NCI-H1436 treated with DMSO at 0.1 percent for 48 hours (cell line): ENCODE data around the gene CRYBA2.

Source experiments
- DNase-seq: peaks from one replicate; lab custom pipeline; 2025; lab: John Stamatoyannopoulos, UW

Gene CRYBA2

DNA sequence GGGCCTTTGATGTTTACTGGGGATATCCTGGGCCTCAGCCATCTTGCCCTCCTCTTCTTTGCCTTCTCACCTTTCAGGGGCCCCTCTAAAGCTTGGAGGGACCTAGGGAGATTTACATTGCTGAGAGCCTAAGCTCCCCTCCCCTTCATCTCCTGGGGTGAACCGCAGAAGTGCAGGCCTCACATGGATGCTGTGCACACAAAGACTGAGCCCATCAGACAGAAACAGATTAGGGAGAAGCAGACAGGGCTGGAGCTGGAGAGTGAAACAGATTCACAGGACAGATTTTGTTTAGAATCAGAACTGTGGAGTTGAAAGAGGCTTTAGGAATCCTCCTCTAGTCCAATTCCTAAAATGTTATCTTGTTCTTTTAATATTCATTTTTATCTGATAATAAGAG, 37.2 kb downstream of the CRYBA2 start:
- no peak for DNase-seq

- DNase-seq, result no peak
Observed at GRCh38 chr2:218954541-218955300, 38.5 kb downstream of the CRYBA2 start.

GRCh38 chr2:218953366-218953954, 39.8 kb downstream of the CRYBA2 start:
- DNase-seq, result no peak

- no peak for DNase-seq
Observed at GRCh38 chr2:218952160-218952559, 41.1 kb downstream of the CRYBA2 start.

- no peak for DNase-seq
Observed at GRCh38 chr2:218946621-218947020, 46.6 kb downstream of the CRYBA2 start.

GRCh38 chr2:218944759-218945404, 48.3 kb downstream of the CRYBA2 start:
- no peak for DNase-seq
